Stimulated activated CD4-positive, alpha-beta T cell treated with anti-CD3 and anti-CD28 coated beads, Interleukin-1b, Interleukin-23, amount 100 ng/mL, for 48 hours (primary cell): Measurements from ENCODE around the gene CTNNA1.
"Not testable (repeated sequence)": the region's sequence is repeated elsewhere in the genome, so short reads cannot be mapped to it uniquely, and the experiment has no call there.

Experiments used
- DNase-seq: peaks from one replicate; pipeline ENCODE4 v3.0.0-alpha.2; 2020

The CTNNA1 gene

DNA sequence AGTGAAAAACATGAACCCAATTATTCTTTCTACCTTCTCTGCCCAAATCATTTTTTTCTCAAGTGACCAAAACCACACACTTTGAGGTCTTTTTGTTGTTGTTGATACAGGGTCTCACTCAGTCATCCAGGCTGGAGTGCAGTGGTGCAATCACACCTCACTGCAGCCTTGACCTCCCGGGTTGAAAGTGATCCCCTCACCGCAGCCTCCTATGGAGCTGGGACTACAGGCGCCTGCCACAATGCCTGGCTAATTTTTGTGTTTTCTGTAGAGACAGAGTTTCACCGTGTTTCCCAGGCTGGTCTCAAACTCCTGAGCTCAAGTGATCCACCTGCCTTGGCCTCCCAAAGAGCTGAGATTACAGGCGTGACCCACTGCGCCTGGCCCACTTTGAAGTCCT, 8.4 kb downstream of the CTNNA1 start:
- not testable (repeated sequence) for DNase-seq

- no peak for DNase-seq
These were observed 8.9 kb downstream of the CTNNA1 start for GRCh38 chr5:138762110-138762509.

DNA sequence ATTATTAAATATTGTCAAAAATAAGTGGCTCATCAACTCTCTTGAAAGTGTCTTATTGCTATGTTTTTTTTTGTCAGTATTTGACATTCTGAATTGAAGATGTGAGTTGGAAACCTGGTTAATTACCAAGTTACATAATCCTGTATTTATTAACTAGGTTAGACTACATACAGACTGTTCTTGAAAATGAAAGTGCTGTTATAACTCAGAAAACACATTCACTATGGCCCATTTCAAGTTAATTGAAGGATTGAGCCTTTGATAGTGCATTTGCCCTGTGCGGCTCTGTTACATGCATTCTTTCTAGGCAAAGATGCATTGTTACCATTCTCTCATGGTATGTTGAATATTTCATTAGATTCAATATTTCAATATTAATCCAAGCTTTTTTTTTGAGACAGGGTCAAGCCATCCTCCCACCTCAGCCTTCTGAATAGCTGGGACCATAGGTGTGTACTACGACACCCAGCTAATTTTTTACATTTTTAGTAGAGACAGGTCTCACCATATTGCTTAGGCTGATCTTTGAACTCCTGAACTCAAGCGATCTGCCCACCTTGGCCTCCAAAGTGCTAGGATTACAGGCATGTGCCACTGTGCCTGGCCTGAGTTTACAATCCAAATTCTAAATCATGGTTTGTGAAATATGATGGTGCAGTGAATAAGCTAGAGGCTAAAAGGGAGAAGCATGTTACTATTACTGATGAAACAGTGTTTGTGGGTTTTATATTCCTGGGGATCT, 10.0 kb downstream of the CTNNA1 start:
- no peak for DNase-seq

GRCh38 chr5:138770291-138770690, 17.1 kb downstream of the CTNNA1 start:
- no peak for DNase-seq

GRCh38 chr5:138770977-138771376, 17.8 kb downstream of the CTNNA1 start:
- DNase-seq = no peak

DNA sequence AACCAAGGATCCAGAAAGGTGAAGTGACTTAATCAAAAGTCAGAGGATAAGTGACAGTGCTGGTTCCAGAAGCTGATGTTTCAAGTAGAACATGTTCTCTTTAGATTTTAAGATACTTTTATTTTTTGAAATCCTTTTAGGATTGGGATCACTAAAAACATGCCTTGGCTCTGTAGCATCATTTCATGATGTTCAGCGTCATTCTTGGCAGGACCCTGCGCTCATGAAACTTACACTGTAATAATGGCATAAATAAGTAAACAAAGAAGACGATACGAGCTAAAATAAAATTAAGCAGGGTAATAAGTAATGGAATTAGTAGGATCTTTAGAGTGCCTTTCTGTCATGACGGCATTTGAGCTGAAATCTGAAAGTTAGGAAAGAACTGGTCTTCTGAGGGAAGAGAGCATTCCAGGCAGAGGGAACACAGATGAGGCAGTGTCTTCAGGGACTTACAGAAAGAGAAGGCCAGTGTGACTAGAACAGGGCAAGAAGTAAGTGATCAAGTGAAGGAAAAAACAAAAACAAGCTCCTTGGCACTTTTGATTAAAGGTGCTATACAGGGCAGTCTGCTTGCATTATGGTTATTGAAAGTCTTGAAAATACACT, 19.9 kb downstream of the CTNNA1 start:
- DNase-seq = no peak

DNA sequence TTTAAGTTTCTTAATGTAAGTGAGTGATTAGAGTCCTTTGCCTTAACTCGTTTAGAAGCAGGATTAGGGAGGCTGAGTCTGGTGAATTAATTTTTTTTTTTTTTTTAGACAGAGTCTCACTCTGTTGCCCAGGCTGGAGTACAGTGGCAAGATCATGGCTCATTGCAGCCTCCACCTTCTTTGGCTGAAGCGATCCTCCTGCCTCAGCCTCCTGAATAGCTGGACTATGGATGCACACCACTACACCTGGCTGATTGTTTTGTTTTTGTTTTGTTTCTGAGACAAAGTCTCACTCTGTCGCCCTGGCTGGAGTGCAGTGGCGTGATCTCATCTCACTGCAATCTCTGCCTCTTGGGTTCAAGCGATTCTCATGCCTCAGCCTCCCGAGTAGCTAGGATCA, 20.4 kb downstream of the CTNNA1 start:
- DNase-seq = not testable (repeated sequence)

DNA sequence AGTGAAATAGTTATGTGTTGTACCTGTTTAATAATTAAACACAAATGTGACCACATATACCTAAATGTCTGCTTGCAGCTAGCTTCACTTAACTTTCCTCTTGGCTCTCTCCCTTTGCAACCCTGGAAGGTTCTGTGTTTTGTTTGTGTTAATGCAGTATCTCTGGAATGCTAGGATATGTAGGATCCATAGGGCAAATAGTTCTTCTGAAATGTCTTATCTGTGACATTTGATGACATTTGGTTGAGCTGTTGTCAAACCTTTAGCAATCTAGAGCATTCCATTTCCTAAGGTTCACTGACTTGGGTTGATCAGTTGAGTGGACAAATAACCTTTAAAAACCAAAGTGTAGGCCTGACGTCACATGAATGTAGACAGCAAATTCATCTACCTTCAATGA, 21.8 kb downstream of the CTNNA1 start:
- DNase-seq = no peak

DNA sequence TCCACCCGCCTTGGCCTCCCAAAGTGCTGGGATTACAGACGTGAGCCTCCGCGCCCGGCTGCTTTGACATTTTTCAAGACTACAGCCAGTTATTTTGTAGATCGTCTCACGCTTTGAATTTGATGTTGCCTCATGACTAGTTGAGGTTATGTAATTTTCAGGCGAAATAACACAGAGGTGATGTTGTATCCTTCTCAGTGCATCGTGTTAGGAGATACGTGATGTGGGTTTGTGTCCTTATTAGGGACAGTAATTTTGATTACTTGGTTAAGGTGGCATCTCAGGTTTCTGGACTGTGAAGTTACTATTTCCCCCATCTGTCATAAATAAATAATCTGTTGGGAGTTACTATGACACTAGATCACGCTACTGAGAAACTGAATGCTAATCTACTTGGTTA, 25.0 kb downstream of the CTNNA1 start:
- DNase-seq = no peak

- no peak for DNase-seq
These were observed 30.8 kb downstream of the CTNNA1 start for GRCh38 chr5:138783976-138784375.

DNA sequence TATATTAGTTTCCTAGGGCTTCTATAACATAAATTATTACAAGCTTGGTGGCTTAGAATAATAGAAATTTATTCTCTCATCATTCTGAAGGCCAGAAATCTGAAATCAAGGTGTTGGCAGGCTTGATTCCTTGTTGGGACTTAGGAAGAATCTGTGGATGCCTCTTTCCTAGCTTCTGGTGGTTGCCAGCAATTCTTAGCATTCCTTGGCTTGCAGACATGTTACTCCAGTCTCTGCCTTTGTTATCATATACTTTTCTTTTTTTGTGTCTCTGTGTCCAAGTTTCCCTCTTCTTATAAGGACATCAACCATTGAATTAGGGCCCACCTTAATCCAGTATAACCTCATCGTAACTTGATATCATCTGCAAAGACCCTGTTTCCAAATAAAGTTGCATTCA, 31.4 kb downstream of the CTNNA1 start:
- DNase-seq = no peak

DNA sequence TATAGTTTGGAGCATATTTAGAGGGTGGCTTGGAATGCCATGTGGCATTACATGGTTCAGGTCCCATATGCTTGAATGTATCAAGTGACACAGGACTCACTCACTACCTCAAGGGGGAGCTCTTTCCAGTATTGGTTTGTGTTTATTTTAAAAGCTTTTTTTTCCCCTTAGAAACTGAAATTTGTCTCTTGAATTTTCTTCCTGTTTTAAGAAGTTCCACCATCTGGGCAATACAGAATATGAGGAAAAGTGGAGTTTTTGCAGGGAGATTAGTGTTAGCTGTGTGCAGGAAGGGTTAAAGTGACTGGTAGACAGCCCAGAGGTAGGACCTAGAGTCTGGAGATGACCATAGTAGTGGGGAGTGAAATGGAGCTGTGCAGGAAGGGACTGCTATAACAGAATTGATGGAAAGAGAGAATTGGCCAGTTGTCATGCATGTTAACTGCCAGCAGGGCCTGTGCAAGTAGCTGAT, 36.6 kb downstream of the CTNNA1 start:
- no peak for DNase-seq

- no peak for DNase-seq
These were observed 37.5 kb downstream of the CTNNA1 start for GRCh38 chr5:138790684-138791083.

DNA sequence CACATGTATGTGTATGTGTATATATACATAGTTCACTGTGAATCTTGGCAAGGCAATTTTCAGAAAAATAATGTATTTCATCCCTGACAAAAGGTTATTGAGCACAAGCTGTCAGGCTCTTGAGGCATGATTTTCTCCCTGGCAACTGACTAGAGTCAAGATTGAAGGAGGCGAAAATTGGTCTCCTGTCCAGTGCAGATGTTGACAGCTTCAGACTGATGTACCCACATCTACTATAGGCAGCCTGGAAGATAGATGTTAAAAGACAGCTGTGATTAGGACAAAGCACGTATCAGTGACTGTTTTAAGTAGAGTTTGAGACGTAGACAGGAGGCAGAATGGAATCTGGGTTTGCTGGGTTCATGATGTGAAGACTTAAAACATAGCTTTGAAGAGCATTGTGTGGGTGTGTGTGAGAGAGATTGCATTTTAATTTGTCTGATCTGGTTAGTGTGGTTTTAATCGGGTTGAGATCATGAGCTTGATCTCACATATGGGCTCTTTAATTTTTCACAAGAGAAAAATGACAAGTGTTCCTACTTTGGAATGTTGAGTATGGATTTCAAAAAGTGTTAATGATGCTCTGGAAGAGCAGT, 39.1 kb downstream of the CTNNA1 start:
- DNase-seq = no peak

GRCh38 chr5:138793575-138793974, 40.4 kb downstream of the CTNNA1 start:
- DNase-seq = no peak

GRCh38 chr5:138803285-138803684, 50.1 kb downstream of the CTNNA1 start:
- no peak for DNase-seq

DNA sequence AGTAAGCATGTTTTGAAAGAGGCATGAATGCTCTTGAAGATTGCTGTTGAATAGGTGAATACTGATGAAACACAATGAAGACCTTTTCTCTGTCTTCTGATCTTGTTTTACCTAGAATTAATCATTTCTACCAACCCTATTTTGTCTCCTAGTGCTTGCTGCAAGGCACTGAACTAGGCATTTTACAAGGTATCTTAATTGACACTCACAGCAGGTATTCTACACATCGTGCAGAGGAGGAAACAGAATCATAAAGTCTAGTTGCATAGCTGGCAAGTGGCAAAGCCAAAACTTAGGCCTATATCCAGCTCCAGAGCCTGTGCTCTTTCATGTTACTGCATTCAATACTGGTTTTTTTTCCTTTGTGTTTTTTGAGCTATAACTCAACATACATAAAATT, 50.7 kb downstream of the CTNNA1 start:
- DNase-seq = no peak

- no peak for DNase-seq
These were observed 51.9 kb downstream of the CTNNA1 start for GRCh38 chr5:138805096-138805495.

GRCh38 chr5:138807182-138807581, 54.0 kb downstream of the CTNNA1 start:
- DNase-seq = no peak

DNA sequence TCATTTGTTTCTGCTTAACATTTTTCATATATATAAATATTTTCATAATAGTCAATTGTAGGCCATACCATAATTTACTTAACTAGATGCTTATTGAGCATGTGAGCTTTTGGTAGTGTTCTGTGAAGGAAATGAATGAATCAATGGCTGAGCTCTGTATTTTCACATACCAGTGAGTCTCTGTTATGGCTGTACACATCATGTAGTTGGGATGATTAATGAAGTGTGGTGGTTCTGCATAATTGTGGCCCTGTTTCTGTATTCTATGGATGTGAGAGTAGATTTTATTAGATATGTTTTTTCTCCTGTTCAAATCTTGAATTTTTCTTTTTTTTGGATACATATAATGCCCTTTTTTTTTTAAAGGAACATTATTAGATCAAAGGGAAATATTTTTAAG, 56.2 kb downstream of the CTNNA1 start:
- DNase-seq = no peak

DNA sequence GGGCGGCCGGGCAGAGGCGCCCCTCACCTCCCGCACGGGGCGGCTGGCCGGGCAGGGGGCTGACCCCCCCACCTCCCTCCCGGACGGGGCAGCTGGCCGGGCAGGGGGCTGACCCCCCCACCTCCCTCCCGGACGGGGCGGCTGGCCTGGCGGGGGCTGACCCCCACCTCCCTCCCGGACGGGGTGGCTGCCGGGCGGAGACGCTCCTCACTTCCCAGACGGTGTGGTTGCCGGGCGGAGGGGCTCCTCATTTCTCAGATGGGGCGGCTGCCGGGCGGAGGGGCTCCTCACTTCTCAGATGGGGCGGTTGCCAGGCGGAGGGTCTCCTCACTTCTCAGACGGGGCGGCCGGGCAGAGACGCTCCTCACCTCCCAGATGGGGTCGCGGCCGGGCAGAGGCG, 57.6 kb downstream of the CTNNA1 start:
- DNase-seq = not testable (repeated sequence)

DNA sequence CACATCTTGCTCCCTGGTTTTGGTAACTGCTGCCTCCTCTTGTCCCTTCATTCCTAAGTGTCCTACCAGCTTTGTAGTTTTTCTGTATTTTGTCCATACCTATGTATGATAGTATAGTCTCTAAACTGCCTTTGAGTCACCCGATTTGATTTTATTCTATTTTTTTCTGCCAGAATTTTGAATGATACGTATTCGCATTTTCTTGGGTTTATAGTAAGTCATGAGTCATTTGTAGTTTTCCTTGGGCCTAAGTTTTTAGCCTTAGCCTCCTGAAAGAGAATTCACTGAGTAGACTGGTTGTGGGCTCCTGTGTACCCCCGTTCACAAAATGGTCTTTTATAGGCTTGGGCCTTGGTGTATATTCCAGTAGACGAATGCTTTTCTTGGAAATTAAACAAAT, 62.3 kb downstream of the CTNNA1 start:
- DNase-seq = no peak

DNA sequence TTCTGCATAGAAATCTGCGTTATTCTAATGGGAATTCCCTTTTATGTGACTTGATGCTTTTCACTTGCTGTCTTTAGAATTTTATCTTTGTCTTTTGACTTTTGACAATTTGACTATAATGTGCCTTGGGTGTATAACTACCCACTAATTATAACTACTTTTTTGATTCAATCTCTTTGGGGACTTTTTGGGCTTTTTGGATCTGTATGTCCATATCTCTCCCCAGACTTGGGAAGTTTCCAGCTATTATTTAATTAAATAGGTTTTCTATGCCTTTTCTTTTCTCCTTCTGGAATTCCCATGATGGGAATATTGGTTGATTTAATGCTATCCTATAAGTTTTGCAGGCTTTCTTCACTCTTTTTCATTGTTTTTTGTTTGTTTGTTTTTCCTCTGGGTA, 64.0 kb downstream of the CTNNA1 start:
- DNase-seq = no peak

DNA sequence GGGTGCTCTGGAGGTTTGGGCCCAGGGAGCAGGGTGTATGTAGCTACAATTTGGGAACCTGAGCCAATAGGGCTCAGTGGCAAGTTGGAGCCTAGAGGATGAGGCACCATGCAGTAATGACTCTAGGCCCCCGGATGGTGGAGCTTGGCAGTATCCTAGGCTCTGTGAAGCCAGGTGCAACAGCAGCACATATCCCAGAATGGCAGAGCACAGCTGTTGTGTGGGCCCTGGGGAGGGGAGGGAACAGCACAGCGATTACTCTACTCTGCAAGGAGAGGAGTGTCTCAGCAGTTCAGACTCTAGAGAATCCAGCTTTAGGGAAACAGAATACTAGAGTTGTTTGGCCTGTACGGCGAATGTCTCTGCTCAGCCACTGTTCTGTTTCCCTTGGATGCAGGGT, 65.9 kb downstream of the CTNNA1 start:
- DNase-seq = no peak
